GM12878 (cell line): ENCODE data around the gene CEBPG. TPM values are rescaled to one million over a fixed set of nuclear protein-coding genes. Genes with fewer than 3 reads are reported as not detected.

Source experiments
- ATAC-seq: fragments of 200-7000 bp; cut with Tn5 transposase; 3 replicates; pipeline ENCODE4 v1.9.1; 2020; ENCODE audit warnings: mild to moderate bottlenecking, moderate library complexity
- BruUV-seq: library from RNA; stranded (reverse); fragments of 400-500 nt; replicated peaks from 2 replicates; lab custom pipeline; 2021; lab: Mats Ljungman, UMichigan
- CTCF ChIA-PET: fragments of 300-600 bp; sonication (Branson Sonifier 250); formaldehyde crosslinking; extraction: SDS; loops from one replicate; lab custom pipeline; 2021; ENCODE audit warnings: inconsistent platforms; lab: Yijun Ruan, JAX
- POLR2A ChIA-PET: fragments of 350-600 bp; formaldehyde crosslinking; extraction: SDS; loops from one replicate; lab custom pipeline; 2021; ENCODE audit warnings: inconsistent platforms; lab: Charles Lee
- RAD21 ChIA-PET: fragments of 300-600 bp; sonication (Branson Sonifier 250); formaldehyde crosslinking; loops from one replicate; lab custom pipeline; 2023; ENCODE audit warnings: antibody characterized with exemption; ENCODE audit not compliant: unreplicated experiment; lab: Charles Lee
- SMC1A ChIA-PET: fragments of 300-600 bp; sonication (Branson Sonifier 250); formaldehyde crosslinking; loops from one replicate; lab custom pipeline; 2023; ENCODE audit not compliant: unreplicated experiment, uncharacterized antibody; lab: Charles Lee
- DNase-seq: peaks from one replicate; pipeline ENCODE4 v3.0.0-alpha.2; 2011; ENCODE audit warnings: low read depth, low spot score
- FAIRE-seq: peaks from 3 replicates; lab custom pipeline; 2011; peaks lifted over from hg19 to GRCh38; lab: Jason Lieb, UNC
- H2AFZ ChIP-seq: 2 replicates; pipeline ENCODE4 v1.6.0; 2011; ENCODE audit warnings: low read depth, low read length, control low read depth; ENCODE audit not compliant: control insufficient read depth
- H3K27ac ChIP-seq: 2 replicates; pipeline ENCODE4 v1.5.1; 2011; ENCODE audit warnings: control low read depth; ENCODE audit not compliant: control insufficient read depth, insufficient read depth
- H3K27me3 ChIP-seq, 2 experiments: replicated peaks in 1 of 2; 2 replicates each; pipeline versions ENCODE4 v1.6.0 to v1.6.1; 2011; ENCODE audit warnings: low read length in 1 of 2; ENCODE audit not compliant: control insufficient read depth in 2 of 2, insufficient read depth in 2 of 2
- H3K36me3 ChIP-seq, 2 experiments: 2 replicates each; pipeline ENCODE4 v1.5.1; 2011; ENCODE audit warnings: low read length in 1 of 2; ENCODE audit not compliant: control insufficient read depth in 2 of 2, insufficient read depth in 2 of 2
- H3K4me1 ChIP-seq: 2 replicates; pipeline ENCODE4 v1.6.1; 2011; ENCODE audit warnings: mild to moderate bottlenecking, low read length, moderate library complexity, mixed read lengths; ENCODE audit not compliant: control insufficient read depth, insufficient read depth
- H3K4me2 ChIP-seq: 2 replicates; pipeline ENCODE4 v1.6.0; 2011; ENCODE audit warnings: control low read depth; ENCODE audit not compliant: control insufficient read depth, insufficient read depth
- H3K4me3 ChIP-seq: fragments of 200-600 bp; sonication (generic); 2 replicates; pipeline ENCODE4 v1.5.1; 2016
- H3K79me2 ChIP-seq: 2 replicates; pipeline ENCODE4 v1.6.0; 2011; ENCODE audit warnings: low read length; ENCODE audit not compliant: control insufficient read depth, insufficient read depth
- H3K9ac ChIP-seq: 2 replicates; pipeline ENCODE4 v1.8.0; 2011; ENCODE audit warnings: low read length, control low read depth, mixed read lengths; ENCODE audit not compliant: control insufficient read depth, insufficient read depth
- H3K9me3 ChIP-seq: replicated peaks from 3 replicates; pipeline ENCODE4 v1.5.1; 2011; ENCODE audit warnings: mild to moderate bottlenecking, low read length; ENCODE audit not compliant: control insufficient read depth, insufficient read depth
- H4K20me1 ChIP-seq: 2 replicates; pipeline ENCODE4 v1.6.0; 2011; ENCODE audit not compliant: control insufficient read depth, insufficient read depth
- BACH1 ChIP-seq: fragments of 450-650 bp; IDR thresholded peaks from 2 replicates; pipeline ENCODE4 v1.6.1; 2017; ENCODE audit warnings: mild to moderate bottlenecking, borderline replicate concordance
- CEBPB ChIP-seq, 2 experiments: fragments of 150-350 bp in 1 of 2; IDR thresholded peaks; 2 replicates each; pipeline ENCODE4 v1.6.1; 2012 to 2014; ENCODE audit warnings: low read depth in 2 of 2, low read length in 2 of 2, borderline replicate concordance in 1 of 2, inconsistent platforms in 1 of 2
- JUNB ChIP-seq: IDR thresholded peaks from 2 replicates; pipeline ENCODE4 v1.6.1; 2016; ENCODE audit warnings: antibody characterized with exemption, mild to moderate bottlenecking
- POLR2AphosphoS2 ChIP-seq: IDR thresholded peaks from 2 replicates; pipeline ENCODE4 v1.6.1; 2011; ENCODE audit warnings: low read depth, mild to moderate bottlenecking, low read length, improper control_type of control experiment, moderate library complexity
- POU2F2 ChIP-seq: IDR thresholded peaks from 3 replicates; pipeline ENCODE4 v1.6.1; 2011; ENCODE audit warnings: low read depth, mild to moderate bottlenecking, low read length, borderline replicate concordance
- RB1 ChIP-seq: fragments of 450-650 bp; formaldehyde crosslinking; IDR thresholded peaks from 2 replicates; pipeline ENCODE4 v1.6.1; 2017; ENCODE audit warnings: mild to moderate bottlenecking, borderline replicate concordance
- ZNF384 ChIP-seq: IDR thresholded peaks from 2 replicates; pipeline ENCODE4 v1.6.1; 2012; ENCODE audit warnings: low read depth, mild to moderate bottlenecking, low read length, improper control_type of control experiment, borderline replicate concordance
- ZSCAN29 ChIP-seq: fragments of 450-650 bp; IDR thresholded peaks from 2 replicates; pipeline ENCODE4 v1.6.1; 2017; ENCODE audit warnings: mild to moderate bottlenecking, moderate library complexity
- WGBS: methylation state at CpG from one replicate; pipeline ENCODE4 v1.1.6; 2016; ENCODE audit warnings: low lambda C conversion rate; ENCODE audit not compliant: insufficient replicate concordance, insufficient coverage; ENCODE audit errors: missing lambda C conversion rate; 5-methylcytosine and 5-hydroxymethylcytosine counted together
- in situ Hi-C: fragments of 300-500 bp; cut with MboI; formaldehyde crosslinking; loops from 9 replicates; pipeline ENCODE4 v1.14.3; 2018; ENCODE audit warnings: mixed read lengths
- intact Hi-C: fragments of 100-400 bp; cut with micrococcal nuclease; formaldehyde crosslinking; loops from one replicate; pipeline ENCODE4 v1.14.2; 2022; ENCODE audit not compliant: unreplicated experiment
- polyA plus RNA-seq, 11 experiments: library from polyadenylated mRNA; depleted of rRNA in 4 of 11; unstranded in 6 of 11; stranded (reverse) in 5 of 11; fragments of >200 nt; fragmentation: Nextera tagmentation in 4 of 11; fragmentation: Illumina TruSeq in 1 of 11; extraction: Ambion mirVana in 4 of 11; extraction: Trizol in 1 of 11; gene quantifications; 1 replicate in 1 of 11; 2 replicates in 10 of 11; pipeline versions ENCODE4 v1.2.1 to v1.2.3, GENCODE V29; 2011 to 2016; ENCODE audit warnings: inconsistent platforms in 2 of 11, missing spikeins in 2 of 11, low read depth in 1 of 11
- total RNA-seq, 4 experiments: library from RNA; depleted of rRNA in 3 of 4; stranded (reverse); fragments of >200 nt in 3 of 4; fragmentation: Illumina TruSeq in 1 of 4; extraction: Trizol in 1 of 4; gene quantifications; 2 replicates each; pipeline versions ENCODE4 v1.2.1 to v1.2.3, GENCODE V29; 2013 to 2021
- TF ChIP-seq, protein P1 (sequence below): fragments of 450-650 bp; formaldehyde crosslinking; IDR thresholded peaks from 2 replicates; pipeline ENCODE4 v1.4.0; 2020; ENCODE audit warnings: mild to moderate bottlenecking, moderate library complexity

The CEBPG gene
- total and polyA plus RNA-seq, 10 of the 15 experiments (the other 5 are each of a cell fraction or from before 2014, with no cell fraction given): 5.2 to 22.4 (median 20.0) TPM

DNA sequence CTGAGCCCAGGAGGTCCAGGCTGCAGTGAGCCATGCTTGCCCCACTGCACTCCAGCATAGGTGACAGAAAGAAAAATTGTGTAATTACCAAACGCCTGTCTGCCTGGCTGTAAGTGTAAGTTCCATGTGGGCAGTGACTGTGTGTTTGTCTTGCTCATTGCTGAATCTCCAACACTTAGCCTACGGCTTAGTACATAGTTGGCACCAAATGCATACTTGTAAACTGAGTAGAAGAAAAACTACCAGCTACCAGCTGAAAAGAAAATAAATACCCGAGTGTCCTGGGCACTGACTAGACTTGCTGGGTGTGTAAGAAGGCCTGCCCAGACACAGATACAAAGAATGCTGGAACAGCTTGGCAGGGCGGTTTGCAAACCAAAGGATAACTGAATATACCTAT, 2.7 kb upstream of the CEBPG start:
- ChIA-PET CTCF (interaction anchor here (0.7 to 1.5 kb wide), 2 partner anchors 36 to 153 kb away, joined by 3 read pairs; no protein-coding TSS in a partner anchor), POLR2A (interaction anchor here (0.6 kb wide), 1 partner anchor 10 kb away, joined by 3 read pairs; no protein-coding TSS in a partner anchor), RAD21 (no interaction called here), SMC1A (no interaction called here)
- H2AFZ ChIP-seq: no peak overlapping the region
- H3K27ac ChIP-seq: no peak overlapping the region
- intact Hi-C loops: loop anchor here (5.0 kb wide), 1 partner anchor 193 kb away; no protein-coding TSS in a partner anchor
- WGBS: 86% methylated on average over 4 of the region's 4 CpGs
- FAIRE-seq (no peak), DNase-seq (no peak), ATAC-seq (no peak)
- no peaks in the 10 kb centered on the region for H3K9me3 ChIP-seq
- H3K4me2 ChIP-seq: no peak overlapping the region
- H4K20me1 ChIP-seq: 0 out of 2 replicates have a peak, but pooled peaks cover 3% of the 10 kb centered on the region
- no peak overlapping the region for H3K4me3 ChIP-seq
- no peaks in the 10 kb centered on the region; the same call in 1 of the 2 replicates for H3K4me1 ChIP-seq
- peaks cover 20% of the 10 kb centered on the region for H3K79me2 ChIP-seq
- in situ Hi-C loops: no loop called here
- no peaks in the 10 kb centered on the region for H3K27me3 ChIP-seq
- no peaks in the 10 kb centered on the region for H3K36me3 ChIP-seq
- H3K9ac ChIP-seq: no peak overlapping the region
- no TSS peak for BruUV-seq
- TF ChIP-seq ZNF384 (no peak), ZSCAN29 (no peak), POLR2AphosphoS2 (no peak), RB1 (no peak), JUNB (no peak), CEBPB (IDR thresholded peaks at IDR 0.05; ENCODE audit: borderline replicate concordance in 1 of 2, low read depth in 2 of 2, low read length in 2 of 2) (no peak), POU2F2 (no peak), BACH1 (no peak)
- TF ChIP-seq, protein P1, sequence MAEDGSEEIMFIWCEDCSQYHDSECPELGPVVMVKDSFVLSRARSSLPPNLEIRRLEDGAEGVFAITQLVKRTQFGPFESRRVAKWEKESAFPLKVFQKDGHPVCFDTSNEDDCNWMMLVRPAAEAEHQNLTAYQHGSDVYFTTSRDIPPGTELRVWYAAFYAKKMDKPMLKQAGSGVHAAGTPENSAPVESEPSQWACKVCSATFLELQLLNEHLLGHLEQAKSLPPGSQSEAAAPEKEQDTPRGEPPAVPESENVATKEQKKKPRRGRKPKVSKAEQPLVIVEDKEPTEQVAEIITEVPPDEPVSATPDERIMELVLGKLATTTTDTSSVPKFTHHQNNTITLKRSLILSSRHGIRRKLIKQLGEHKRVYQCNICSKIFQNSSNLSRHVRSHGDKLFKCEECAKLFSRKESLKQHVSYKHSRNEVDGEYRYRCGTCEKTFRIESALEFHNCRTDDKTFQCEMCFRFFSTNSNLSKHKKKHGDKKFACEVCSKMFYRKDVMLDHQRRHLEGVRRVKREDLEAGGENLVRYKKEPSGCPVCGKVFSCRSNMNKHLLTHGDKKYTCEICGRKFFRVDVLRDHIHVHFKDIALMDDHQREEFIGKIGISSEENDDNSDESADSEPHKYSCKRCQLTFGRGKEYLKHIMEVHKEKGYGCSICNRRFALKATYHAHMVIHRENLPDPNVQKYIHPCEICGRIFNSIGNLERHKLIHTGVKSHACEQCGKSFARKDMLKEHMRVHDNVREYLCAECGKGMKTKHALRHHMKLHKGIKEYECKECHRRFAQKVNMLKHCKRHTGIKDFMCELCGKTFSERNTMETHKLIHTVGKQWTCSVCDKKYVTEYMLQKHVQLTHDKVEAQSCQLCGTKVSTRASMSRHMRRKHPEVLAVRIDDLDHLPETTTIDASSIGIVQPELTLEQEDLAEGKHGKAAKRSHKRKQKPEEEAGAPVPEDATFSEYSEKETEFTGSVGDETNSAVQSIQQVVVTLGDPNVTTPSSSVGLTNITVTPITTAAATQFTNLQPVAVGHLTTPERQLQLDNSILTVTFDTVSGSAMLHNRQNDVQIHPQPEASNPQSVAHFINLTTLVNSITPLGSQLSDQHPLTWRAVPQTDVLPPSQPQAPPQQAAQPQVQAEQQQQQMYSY: no peak
